ENCODE measurements around the gene VAV2. TPM values are rescaled to one million over a fixed set of nuclear protein-coding genes. Genes with fewer than 3 reads are reported as not detected.
A peak's percentile ranks its signal among the peaks of the same experiment; 100 is the strongest.

The VAV2 gene
- total and polyA plus RNA-seq, 9 of the 15 experiments (the other 6 are each of a cell fraction or from before 2014, with no cell fraction given), result 0.01 to 2.7 (median 1.0) TPM; not detected in 1

GRCh38 chr9:133926165-133926856 lies 65.8 kb downstream of the VAV2 start (continued):
- TF ChIP-seq ZNF449 (CRISPR knock-in tag; IDR thresholded peaks at IDR 0.05) (no peak), ATF1 (CRISPR knock-in tag; IDR thresholded peaks at IDR 0.05) (no peak), ATF1 (tag; IDR thresholded peaks at IDR 0.05) (no peak), PURB (CRISPR knock-in tag; IDR thresholded peaks at IDR 0.05; ENCODE audit: low read depth) (no peak), CHCHD3 (CRISPR knock-in tag; IDR thresholded peaks at IDR 0.05) (no peak), BRD4 (IDR thresholded peaks at IDR 0.05) (no peak), ZSCAN32 (CRISPR knock-in tag; IDR thresholded peaks at IDR 0.05) (no peak), BCOR (IDR thresholded peaks at IDR 0.05) (0 out of 2 replicates have a peak, but pooled peaks have one; percentile 35), PCBP1 (IDR thresholded peaks at IDR 0.05; ENCODE audit: low read depth, low read length, poor library complexity, severe bottlenecking) (no peak), ZNF436 (CRISPR knock-in tag; IDR thresholded peaks at IDR 0.05) (peak; percentile 40; the same call in 1 of the 2 replicates), NELFE (IDR thresholded peaks at IDR 0.05; ENCODE audit: insufficient read depth, insufficient read length) (no peak), CBX2 (IDR thresholded peaks at IDR 0.05; ENCODE audit: insufficient read depth, low read length, poor library complexity, severe bottlenecking) (no peak), MCM5 (IDR thresholded peaks at IDR 0.05; ENCODE audit: low read depth) (no peak), KDM1A (IDR thresholded peaks at IDR 0.05) (no peak), POLR2B (IDR thresholded peaks at IDR 0.05; ENCODE audit: low read depth, partially characterized antibody) (no peak), ZNF384 (IDR thresholded peaks at IDR 0.05; ENCODE audit: low read depth, low read length) (no peak)
- TF ChIP-seq, protein P1, sequence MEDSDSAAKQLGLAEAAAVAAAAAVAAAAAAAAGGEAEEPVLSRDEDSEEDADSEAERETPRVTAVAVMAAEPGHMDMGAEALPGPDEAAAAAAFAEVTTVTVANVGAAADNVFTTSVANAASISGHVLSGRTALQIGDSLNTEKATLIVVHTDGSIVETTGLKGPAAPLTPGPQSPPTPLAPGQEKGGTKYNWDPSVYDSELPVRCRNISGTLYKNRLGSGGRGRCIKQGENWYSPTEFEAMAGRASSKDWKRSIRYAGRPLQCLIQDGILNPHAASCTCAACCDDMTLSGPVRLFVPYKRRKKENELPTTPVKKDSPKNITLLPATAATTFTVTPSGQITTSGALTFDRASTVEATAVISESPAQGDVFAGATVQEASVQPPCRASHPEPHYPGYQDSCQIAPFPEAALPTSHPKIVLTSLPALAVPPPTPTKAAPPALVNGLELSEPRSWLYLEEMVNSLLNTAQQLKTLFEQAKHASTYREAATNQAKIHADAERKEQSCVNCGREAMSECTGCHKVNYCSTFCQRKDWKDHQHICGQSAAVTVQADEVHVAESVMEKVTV (CRISPR knock-in tag; IDR thresholded peaks at IDR 0.05), result no peak
- TF ChIP-seq, protein P2, sequence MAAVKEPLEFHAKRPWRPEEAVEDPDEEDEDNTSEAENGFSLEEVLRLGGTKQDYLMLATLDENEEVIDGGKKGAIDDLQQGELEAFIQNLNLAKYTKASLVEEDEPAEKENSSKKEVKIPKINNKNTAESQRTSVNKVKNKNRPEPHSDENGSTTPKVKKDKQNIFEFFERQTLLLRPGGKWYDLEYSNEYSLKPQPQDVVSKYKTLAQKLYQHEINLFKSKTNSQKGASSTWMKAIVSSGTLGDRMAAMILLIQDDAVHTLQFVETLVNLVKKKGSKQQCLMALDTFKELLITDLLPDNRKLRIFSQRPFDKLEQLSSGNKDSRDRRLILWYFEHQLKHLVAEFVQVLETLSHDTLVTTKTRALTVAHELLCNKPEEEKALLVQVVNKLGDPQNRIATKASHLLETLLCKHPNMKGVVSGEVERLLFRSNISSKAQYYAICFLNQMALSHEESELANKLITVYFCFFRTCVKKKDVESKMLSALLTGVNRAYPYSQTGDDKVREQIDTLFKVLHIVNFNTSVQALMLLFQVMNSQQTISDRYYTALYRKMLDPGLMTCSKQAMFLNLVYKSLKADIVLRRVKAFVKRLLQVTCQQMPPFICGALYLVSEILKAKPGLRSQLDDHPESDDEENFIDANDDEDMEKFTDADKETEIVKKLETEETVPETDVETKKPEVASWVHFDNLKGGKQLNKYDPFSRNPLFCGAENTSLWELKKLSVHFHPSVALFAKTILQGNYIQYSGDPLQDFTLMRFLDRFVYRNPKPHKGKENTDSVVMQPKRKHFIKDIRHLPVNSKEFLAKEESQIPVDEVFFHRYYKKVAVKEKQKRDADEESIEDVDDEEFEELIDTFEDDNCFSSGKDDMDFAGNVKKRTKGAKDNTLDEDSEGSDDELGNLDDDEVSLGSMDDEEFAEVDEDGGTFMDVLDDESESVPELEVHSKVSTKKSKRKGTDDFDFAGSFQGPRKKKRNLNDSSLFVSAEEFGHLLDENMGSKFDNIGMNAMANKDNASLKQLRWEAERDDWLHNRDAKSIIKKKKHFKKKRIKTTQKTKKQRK (IDR thresholded peaks at IDR 0.05; ENCODE audit: borderline replicate concordance, low read depth, low read length), result no peak
- TF ChIP-seq, protein P3, sequence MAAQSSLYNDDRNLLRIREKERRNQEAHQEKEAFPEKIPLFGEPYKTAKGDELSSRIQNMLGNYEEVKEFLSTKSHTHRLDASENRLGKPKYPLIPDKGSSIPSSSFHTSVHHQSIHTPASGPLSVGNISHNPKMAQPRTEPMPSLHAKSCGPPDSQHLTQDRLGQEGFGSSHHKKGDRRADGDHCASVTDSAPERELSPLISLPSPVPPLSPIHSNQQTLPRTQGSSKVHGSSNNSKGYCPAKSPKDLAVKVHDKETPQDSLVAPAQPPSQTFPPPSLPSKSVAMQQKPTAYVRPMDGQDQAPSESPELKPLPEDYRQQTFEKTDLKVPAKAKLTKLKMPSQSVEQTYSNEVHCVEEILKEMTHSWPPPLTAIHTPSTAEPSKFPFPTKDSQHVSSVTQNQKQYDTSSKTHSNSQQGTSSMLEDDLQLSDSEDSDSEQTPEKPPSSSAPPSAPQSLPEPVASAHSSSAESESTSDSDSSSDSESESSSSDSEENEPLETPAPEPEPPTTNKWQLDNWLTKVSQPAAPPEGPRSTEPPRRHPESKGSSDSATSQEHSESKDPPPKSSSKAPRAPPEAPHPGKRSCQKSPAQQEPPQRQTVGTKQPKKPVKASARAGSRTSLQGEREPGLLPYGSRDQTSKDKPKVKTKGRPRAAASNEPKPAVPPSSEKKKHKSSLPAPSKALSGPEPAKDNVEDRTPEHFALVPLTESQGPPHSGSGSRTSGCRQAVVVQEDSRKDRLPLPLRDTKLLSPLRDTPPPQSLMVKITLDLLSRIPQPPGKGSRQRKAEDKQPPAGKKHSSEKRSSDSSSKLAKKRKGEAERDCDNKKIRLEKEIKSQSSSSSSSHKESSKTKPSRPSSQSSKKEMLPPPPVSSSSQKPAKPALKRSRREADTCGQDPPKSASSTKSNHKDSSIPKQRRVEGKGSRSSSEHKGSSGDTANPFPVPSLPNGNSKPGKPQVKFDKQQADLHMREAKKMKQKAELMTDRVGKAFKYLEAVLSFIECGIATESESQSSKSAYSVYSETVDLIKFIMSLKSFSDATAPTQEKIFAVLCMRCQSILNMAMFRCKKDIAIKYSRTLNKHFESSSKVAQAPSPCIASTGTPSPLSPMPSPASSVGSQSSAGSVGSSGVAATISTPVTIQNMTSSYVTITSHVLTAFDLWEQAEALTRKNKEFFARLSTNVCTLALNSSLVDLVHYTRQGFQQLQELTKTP (IDR thresholded peaks at IDR 0.05; ENCODE audit: low read depth in 1 of 2, partially characterized antibody in 2 of 2), result no peak

Data from K562 (cell line).